H1 (cell line): ENCODE measurements around the gene GRK6. TPM values are rescaled to one million over a fixed set of nuclear protein-coding genes. Genes with fewer than 3 reads are reported as not detected.

Experiments
- CBX5 ChIP-seq: fragments of 300-800, 300-1000 bp; sonication (generic); IDR thresholded peaks from 2 replicates; pipeline ENCODE4 v1.7.1; 2016; ENCODE audit warnings: antibody characterized with exemption, low read length, low read depth
- CREB1 ChIP-seq: IDR thresholded peaks from 2 replicates; pipeline ENCODE4 v1.6.1; 2012; ENCODE audit warnings: inconsistent platforms
- RFX5 ChIP-seq: IDR thresholded peaks from 2 replicates; pipeline ENCODE4 v1.6.1; 2011; ENCODE audit warnings: low read depth, low read length, improper control_type of control experiment, borderline replicate concordance
- SIN3A ChIP-seq, 2 experiments: IDR thresholded peaks in 1 of 2; conservative IDR thresholded peaks in 1 of 2; 2 replicates each; pipeline ENCODE4 v1.6.1; 2011 to 2012; ENCODE audit warnings: low read length in 2 of 2, improper control_type of control experiment in 1 of 2, low read depth in 1 of 2, mild to moderate bottlenecking in 1 of 2
- SIRT6 ChIP-seq: IDR thresholded peaks from one replicate; pipeline ENCODE4 v1.7.1; 2012; ENCODE audit warnings: low read length, inconsistent platforms
- SRF ChIP-seq: IDR thresholded peaks from 2 replicates; pipeline ENCODE4 v1.6.1; 2011; ENCODE audit warnings: mild to moderate bottlenecking, low read depth, low read length, moderate library complexity
- TAF7 ChIP-seq: optimal IDR thresholded peaks from 2 replicates; pipeline ENCODE3; 2011; ENCODE audit warnings: low read depth, mild to moderate bottlenecking, inconsistent platforms, low read length, moderate library complexity, borderline replicate concordance
- polyA plus RNA-seq, 7 experiments: library from polyadenylated mRNA; depleted of rRNA in 3 of 7; stranded (reverse) in 5 of 7; unstranded in 2 of 7; fragments of >200 nt in 5 of 7; fragments of 200-250 nt in 2 of 7; gene quantifications; 1 replicate in 5 of 7; 2 replicates in 1 of 7; 4 replicates in 1 of 7; pipeline versions ENCODE4 v1.2.1 to v1.2.3, GENCODE V29; 2011 to 2013; ENCODE audit warnings: missing spikeins in 2 of 7, mixed read lengths in 2 of 7
- total RNA-seq: library from RNA; stranded (reverse); fragmentation: NEBNext Ultra II Directional; extraction: Animal tissue kit (Norgen Biotek cat#: 25700); gene quantifications from 2 replicates; pipeline ENCODE4 v1.2.1, GENCODE V29; 2021
- TF ChIP-seq, protein P1 (sequence below): IDR thresholded peaks from 2 replicates; pipeline ENCODE4 v1.6.1; 2012; ENCODE audit warnings: low read length, inconsistent platforms

GRK6 gene
- total and polyA plus RNA-seq, 2 of the 8 experiments (the other 6 are each of a cell fraction or from before 2014, with no cell fraction given): 31.8 to 57.8 TPM

DNA sequence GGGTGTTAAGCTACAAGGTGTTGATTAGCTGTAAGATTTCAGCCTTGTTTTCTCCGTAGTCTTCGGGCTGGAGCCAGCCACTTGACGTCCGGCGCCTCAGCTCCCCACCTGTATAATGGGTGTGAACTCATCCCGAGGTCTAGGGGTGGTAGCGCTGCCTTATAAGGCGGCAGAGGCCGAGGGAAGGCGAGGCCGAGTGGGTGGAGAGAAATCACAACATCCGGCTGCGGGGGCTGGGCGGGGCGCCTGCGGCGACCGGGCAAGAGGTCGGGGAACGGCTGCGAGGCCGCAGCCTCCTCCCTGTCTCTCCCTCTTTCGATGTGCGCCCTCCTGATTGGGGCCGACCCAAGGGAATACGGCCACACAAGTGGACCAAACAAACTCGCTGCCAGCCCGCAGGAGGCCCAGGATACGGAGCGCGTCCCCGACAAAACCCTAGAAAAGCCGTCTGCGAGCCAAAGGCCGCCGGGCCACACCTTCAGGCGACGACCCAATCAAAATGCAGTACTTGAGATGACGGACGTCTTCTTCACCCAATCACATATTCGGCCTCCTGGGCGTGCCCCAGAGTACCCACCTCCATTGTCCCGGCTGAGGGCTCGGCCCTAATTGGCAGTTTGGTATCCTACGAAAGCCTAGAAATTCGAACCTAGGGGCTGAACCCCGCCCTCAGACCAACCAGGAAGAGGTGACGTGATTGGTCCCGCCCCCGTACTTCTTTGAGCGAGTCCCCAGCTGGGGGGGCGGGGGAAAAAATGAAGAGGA lies 493 bp upstream of the GRK6 start (continued):
- TF ChIP-seq, protein P1, sequence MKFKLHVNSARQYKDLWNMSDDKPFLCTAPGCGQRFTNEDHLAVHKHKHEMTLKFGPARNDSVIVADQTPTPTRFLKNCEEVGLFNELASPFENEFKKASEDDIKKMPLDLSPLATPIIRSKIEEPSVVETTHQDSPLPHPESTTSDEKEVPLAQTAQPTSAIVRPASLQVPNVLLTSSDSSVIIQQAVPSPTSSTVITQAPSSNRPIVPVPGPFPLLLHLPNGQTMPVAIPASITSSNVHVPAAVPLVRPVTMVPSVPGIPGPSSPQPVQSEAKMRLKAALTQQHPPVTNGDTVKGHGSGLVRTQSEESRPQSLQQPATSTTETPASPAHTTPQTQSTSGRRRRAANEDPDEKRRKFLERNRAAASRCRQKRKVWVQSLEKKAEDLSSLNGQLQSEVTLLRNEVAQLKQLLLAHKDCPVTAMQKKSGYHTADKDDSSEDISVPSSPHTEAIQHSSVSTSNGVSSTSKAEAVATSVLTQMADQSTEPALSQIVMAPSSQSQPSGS: peak; percentile 57
- TF ChIP-seq CBX5 (no peak), CREB1 (peak; percentile 80), SIN3A (conservative IDR thresholded peaks at IDR 0.05 in 1 of 2, IDR thresholded peaks at IDR 0.05 in 1 of 2; ENCODE audit: low read depth in 1 of 2, low read length in 2 of 2) (peak in 1 of 2 experiments; percentile 72; a peak in 2 of 4 replicates), TAF7 (peak; percentile 37), SIRT6 (no peak), RFX5 (no peak), SRF (peak; percentile 98)
